ES-I3 (cell line): ENCODE data around the gene COLGALT1.
"Not testable (repeated sequence)": the region's sequence is repeated elsewhere in the genome, so short reads cannot be mapped to it uniquely, and the experiment has no call there.

ENCODE experiments used
- H3K36me3 ChIP-seq: 2 replicates; pipeline ENCODE4 v1.6.1; 2013; ENCODE audit warnings: mild to moderate bottlenecking, low read length, control low read depth, moderate library complexity; ENCODE audit not compliant: insufficient read depth
- H3K4me1 ChIP-seq: 2 replicates; pipeline ENCODE4 v1.6.1; 2013; ENCODE audit warnings: mild to moderate bottlenecking, control low read depth, low read length; ENCODE audit not compliant: insufficient read depth
- H3K9ac ChIP-seq: 2 replicates; pipeline ENCODE4 v1.6.1; 2013; ENCODE audit warnings: low read depth, mild to moderate bottlenecking, low read length, moderate library complexity
- H3K9me3 ChIP-seq: 2 replicates; pipeline ENCODE4 v1.6.1; 2013; ENCODE audit warnings: mild to moderate bottlenecking, low read length, moderate library complexity; ENCODE audit not compliant: control insufficient read depth, insufficient read depth

The COLGALT1 gene

DNA sequence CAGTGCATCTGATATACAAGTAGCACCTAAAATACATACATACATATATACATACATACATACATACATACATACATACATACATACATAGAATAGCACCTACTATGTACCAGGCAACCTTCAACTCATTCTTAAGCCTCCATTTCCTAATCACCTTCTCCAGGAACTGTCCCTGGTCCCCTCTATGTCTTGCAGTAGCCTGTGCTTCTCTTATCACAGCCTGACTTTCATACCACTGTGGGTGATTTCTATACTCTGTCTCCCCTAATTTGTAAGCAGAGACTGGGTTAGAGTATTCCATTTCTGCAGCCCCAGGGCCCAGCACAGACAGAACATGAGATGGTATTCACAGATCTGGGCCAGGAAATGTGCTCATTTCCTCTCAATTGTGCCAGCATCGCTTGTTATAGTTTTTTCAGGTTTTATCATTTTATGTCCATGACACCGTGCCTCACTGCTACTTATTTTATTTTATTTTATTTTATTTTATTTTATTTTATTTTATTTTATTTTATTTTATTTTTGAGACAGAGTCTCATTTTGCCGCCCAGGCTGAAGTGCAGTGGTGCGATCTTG, 14.2 kb upstream of the COLGALT1 start:
- H3K4me1 ChIP-seq = peaks cover 5% of the 10 kb centered on the region; the same call in 1 of the 2 replicates
- no peak overlapping the region for H3K9ac ChIP-seq
- no peaks in the 10 kb centered on the region for H3K9me3 ChIP-seq
- H3K36me3 ChIP-seq = no peaks in the 10 kb centered on the region

DNA sequence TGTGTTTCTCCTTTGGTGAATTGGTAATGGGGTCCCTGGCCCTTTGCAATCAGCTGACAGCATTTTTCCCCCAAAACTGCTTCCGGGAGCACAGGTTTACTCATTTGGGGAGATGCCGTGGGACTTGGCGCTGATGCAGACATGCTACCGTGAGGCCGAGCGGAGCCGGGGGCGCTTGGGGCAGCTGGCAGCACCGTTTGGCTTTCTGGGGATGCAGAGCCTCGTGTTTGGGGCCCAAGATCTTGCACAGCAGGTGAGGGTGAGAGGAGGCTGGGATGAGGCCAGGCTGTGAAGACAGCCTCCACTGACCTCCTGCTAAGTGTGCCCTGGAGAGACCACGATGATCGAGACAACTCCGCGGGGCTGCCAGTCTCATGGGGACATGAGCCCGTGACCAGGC, 13.4 kb upstream of the COLGALT1 start:
- no peaks in the 10 kb centered on the region for H3K9me3 ChIP-seq
- H3K36me3 ChIP-seq = no peaks in the 10 kb centered on the region
- peaks cover 5% of the 10 kb centered on the region; the same call in 1 of the 2 replicates for H3K4me1 ChIP-seq
- H3K9ac ChIP-seq = no peak overlapping the region

DNA sequence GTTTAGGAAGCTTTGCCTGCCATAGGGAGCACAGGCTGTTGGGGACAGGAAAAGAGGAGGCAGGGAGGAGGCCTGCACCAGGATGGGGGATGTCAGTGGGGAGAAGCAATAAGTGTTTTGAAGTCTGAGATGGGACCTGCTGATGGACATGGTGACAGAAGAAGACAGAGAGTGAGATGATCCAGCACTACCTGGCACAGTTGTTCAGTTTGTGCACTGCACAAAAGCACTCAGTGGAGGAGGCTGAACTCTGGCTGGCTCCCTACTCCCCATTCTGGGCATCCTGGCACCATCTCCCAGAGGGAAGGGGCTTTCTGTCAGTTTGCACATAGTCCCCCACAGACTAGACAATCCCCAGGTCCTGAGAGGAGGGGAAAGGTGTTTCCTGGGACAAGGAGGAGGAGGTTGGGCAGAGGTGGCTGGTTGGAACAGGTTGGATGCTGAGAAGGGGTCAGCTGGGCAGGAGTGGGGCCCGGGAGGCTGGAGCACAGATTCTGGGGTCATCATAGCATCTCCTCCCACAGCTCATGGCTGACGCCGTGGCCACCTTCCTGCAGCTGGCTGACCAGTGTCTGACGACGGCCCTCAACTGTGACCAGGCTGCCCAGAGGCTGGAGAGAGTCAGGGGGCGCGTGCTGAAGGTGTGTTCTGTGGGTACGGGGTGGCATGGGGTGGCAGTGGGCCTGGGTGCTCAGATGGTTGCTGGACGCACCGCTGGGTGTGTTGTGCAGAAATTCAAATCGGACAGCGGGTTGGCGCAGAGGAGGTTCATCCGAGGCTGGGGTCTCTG, 12.5 kb upstream of the COLGALT1 start:
- Histone ChIP-seq H3K9ac (no peak overlapping the region), H3K9me3 (no peaks in the 10 kb centered on the region), H3K4me1 (peaks cover 5% of the 10 kb centered on the region; the same call in 1 of the 2 replicates), H3K36me3 (no peaks in the 10 kb centered on the region)

DNA sequence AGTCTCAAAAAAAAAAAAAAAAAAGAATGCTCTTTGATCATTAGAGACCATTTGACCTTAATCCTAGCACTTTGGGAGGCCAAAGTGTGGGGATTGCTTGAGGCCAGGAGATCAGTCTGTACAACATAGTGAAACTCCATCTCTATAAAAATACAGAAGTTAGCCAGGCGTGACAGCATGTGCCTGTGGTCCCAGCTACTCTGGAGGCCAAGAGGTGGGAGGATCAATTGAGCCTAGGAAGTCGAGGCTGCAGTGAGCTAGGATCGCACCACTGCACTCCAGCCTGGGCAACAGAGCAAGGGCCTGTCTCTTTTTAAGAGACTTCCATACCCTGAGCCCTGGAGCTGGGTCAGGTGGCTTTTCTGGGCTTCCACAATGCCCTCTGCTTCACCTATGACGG, 11.5 kb upstream of the COLGALT1 start:
- H3K9ac ChIP-seq = no peak overlapping the region
- peaks cover 1% of the 10 kb centered on the region; the same call in 1 of the 2 replicates for H3K9me3 ChIP-seq
- H3K36me3 ChIP-seq = no peaks in the 10 kb centered on the region
- peaks cover 5% of the 10 kb centered on the region; the same call in 1 of the 2 replicates for H3K4me1 ChIP-seq

DNA sequence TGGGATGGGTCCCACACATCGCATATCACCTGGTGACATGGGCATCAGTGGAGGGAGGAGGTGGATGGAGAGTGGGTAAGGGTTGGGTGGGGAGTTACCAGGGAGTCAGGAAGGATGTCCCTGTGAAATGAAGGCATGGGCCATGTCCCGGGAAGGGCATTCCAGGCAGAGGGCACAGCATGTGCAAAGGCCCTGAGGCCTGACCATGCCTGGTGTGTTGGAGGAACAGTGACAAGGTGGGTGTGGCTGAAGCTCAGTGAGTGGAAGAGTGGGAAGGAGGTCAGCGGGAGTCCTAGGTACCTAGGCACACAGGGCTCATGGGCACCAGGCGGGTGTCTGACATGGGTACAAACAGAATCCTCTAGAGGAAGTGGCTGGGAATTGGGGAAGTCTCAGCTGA, 11.0 kb upstream of the COLGALT1 start:
- Histone ChIP-seq H3K9me3 (peaks cover 6% of the 10 kb centered on the region; the same call in 1 of the 2 replicates), H3K36me3 (no peaks in the 10 kb centered on the region), H3K9ac (no peak overlapping the region)

DNA sequence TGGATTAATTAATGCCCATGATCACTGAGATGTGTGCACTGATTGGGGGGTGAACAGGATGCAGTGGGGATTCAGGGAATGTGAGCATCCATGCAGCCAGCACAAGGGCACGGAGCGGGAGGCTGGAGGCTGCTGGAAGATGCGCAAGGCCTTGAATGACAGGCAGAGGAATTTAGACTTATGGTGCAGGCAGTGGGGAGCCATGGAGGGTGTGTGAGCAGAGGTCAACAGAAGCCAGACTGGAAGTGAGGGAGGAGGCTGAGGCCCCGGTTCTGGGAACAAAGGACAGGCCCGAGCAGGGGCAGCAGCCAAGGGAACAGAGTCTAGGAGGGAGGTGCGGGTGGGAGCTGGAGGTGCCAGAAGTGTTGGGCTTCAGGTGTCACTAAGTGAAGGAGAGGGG, 7.3 kb upstream of the COLGALT1 start:
- Histone ChIP-seq H3K9me3 (peaks cover 6% of the 10 kb centered on the region; the same call in 1 of the 2 replicates), H3K36me3 (no peaks in the 10 kb centered on the region), H3K9ac (no peak overlapping the region), H3K4me1 (peaks cover 5% of the 10 kb centered on the region; the same call in 1 of the 2 replicates)

More for the DNA sequence above, 11.0 kb upstream of the COLGALT1 start:
- peaks cover 5% of the 10 kb centered on the region; the same call in 1 of the 2 replicates for H3K4me1 ChIP-seq

DNA sequence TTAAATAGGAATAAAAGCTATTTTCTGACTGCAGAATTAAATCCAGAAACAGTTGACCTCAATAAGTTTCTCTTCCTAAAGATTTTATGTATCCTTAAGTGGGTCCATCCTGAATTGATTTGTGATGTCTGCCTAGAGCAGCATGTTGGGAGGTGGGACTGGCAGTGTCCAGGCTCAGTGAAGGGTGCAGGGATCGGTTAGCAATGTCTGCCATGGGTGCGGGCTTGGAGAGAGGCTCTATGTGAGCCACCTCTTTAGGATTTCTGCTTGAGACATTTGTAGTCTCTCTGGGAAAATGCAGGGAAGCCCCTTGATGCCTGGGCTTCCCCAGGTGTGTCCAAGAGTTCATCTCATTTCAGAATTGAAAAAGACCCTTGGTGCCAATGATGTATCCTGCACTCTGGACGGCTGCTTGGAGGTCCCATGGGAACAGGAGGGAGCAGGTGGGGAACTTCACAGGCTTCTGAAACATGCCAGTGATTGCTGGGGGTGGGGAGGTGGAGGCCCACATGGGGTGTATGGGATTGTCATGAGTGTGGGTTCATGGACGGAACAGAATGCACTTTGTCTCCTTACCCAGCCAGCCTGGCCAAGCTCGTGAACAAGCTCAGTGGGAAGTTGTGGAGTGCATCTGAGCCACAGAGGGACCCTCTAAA, 6.2 kb upstream of the COLGALT1 start:
- Histone ChIP-seq H3K9ac (no peak overlapping the region), H3K9me3 (peaks cover 6% of the 10 kb centered on the region; the same call in 1 of the 2 replicates), H3K36me3 (no peaks in the 10 kb centered on the region), H3K4me1 (peaks cover 5% of the 10 kb centered on the region; the same call in 1 of the 2 replicates)

DNA sequence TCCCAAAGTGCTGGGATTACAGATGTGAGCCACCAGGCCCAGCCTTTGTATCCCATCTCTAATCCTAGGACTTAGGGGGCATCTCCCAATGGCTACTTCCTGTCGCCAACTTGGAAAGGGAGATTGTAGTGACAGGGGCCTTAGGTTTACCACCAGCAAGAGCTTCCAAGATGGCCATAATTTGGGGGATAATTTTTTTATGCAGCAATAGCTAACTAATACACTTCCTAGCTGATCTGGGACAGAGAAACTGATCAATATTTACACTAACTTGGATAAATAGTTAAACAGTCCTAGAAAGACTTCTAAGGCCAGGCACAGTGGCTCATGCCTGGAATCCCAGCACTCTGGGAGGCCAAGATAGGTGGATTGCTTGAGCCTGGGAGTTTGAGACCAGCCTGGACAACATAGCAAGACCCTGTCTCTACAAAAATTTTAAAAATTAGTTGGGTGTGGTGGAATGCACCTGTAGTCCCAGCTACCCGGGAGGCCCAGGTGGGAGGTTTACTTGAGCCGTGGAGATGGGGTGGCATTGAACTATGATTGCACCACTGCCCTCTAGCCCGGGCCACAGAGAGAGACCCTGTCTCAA, 5.3 kb upstream of the COLGALT1 start:
- Histone ChIP-seq H3K4me1 (peaks cover 5% of the 10 kb centered on the region; the same call in 1 of the 2 replicates), H3K36me3 (no peaks in the 10 kb centered on the region), H3K9me3 (peaks cover 6% of the 10 kb centered on the region; the same call in 1 of the 2 replicates), H3K9ac (no peak overlapping the region)

DNA sequence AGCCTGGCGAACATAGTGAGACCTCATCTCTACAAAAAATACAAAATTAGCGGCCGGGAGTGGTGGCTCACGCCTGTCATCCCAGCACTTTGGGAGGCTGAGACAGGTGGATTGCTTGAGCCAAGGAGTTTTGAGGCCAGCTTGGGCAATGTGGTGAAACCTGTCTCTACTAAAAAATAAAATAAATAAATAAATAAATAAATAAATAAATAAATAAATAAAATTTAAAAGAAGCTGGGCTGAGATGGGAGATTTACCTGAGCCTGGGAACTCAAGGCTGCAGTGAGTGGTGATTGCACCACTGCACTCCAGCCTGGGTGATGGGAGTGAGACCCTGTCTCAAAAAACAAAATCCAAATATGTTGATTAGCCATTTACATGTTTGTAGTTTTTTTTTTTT, 2.7 kb upstream of the COLGALT1 start:
- not testable (repeated sequence) for H3K4me1 ChIP-seq, H3K9ac ChIP-seq, H3K9me3 ChIP-seq, H3K36me3 ChIP-seq

DNA sequence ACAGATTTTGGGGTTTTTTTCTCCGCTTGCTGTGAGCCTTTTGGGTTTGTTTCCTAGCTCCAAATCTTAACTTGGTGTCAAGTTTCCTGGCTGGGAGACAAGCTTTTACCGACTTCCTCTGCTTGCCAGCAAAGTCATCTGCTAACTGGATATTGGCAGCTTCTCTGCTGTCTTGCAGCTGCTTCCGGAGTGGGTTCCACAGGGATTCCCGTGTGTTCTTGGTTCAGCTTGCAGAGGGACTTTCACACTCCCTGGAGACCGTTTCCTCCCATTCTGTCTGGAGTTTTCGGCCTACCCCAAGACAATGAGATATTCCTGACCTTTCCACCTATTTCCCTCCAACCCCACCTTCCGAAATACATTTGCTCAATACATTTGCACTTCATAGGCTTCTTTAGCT, 2.2 kb upstream of the COLGALT1 start:
- H3K36me3 ChIP-seq = no peaks in the 10 kb centered on the region
- H3K9ac ChIP-seq = no peak overlapping the region; the same call in 1 of the 2 replicates
- H3K9me3 ChIP-seq = peaks cover 6% of the 10 kb centered on the region; the same call in 1 of the 2 replicates
- no peaks in the 10 kb centered on the region; the same call in 1 of the 2 replicates for H3K4me1 ChIP-seq

DNA sequence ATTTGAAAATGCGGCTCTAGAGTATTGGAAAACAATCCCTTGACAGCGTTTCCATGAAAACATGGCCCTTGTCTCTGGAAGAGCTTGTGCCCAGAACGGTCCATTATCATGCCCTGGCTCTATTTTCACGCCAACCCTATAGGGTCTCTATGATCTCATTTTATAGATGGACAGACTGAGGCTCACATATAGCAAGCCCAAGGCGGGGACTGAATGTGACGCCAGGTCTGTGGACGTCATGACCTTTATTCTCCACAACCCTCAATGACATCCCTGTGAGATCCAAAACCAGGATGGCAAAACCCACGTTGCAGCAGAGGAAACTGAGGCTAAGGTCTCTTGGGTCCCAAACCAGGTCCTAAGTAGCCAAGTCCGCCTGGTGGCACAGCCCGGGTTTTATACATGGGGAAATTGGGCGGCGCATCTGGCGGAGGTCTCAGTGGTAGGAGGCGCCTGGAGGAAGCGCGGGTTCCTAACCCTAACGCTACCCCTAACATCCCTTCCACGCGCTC, 425 bp upstream of the COLGALT1 start:
- no peaks in the 10 kb centered on the region for H3K36me3 ChIP-seq
- H3K4me1 ChIP-seq = no peaks in the 10 kb centered on the region; the same call in 1 of the 2 replicates
- no peaks in the 10 kb centered on the region for H3K9me3 ChIP-seq
- peak overlapping the region; percentile 67; the same call in 1 of the 2 replicates for H3K9ac ChIP-seq

DNA sequence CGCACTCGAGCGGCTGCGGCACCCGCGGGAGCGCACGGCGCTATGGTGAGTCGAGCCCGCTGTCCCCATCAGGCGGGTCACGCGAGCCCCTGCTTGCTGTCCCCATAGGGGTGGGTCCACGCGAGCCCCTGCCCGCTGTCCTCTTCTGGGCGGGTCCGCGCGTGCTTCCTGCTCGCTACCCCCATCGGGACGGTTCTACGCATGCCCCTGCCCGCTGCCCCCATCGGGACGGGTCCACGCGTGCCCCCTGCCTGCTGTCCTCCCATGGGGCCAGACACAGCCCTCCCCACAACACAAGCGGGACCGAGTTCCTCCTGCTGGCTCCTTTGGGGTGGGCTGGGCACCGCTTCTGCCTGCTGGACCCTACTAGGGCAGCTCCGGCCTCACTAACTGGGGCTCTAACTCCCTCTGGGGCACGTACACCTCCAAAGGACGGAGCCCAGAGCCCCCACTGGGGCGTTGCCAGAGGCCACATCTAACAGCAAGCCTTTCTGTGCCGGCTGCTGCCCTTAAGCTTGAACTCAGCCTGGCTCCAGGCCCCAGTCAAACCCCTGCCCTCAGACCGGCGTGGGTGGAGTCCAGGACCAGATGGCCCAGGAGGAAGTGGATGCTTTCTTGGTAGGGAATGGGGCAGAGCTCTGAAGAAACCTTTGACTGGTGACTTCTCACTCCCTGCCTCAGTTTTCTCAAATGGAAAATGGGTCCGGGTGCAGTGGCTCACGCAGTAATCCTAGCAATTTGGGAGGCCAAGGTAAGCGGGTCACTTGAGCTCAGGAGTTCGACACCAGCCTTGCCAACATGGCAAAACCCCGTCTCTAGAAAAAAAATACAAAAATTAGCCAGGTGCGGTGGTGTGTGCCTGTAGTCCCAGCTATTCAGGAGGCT, 722 bp downstream of the COLGALT1 start:
- no peaks in the 10 kb centered on the region for H3K36me3 ChIP-seq
- H3K9me3 ChIP-seq = no peaks in the 10 kb centered on the region
- H3K4me1 ChIP-seq = no peaks in the 10 kb centered on the region; the same call in 1 of the 2 replicates
- H3K9ac ChIP-seq = peak overlapping the region; percentile 67; the same call in 1 of the 2 replicates

DNA sequence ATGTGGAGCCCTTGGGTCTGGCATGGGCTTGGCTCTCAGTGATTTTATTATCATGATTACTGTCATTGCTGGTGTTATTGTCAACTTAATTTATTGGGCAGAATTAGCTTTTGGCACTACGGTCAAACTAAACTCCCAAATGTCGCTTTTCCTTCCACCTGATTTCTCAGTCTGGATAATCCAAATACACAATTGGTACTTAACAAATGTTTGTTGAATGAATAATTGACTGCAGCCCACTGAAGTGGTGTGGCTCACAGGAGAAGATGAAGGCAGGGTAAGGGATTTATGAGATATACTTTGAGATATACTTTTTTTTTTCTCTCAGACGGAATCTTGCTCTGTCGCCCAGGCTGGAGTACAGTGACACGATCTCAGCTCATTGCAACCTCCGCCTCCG, 1.5 kb downstream of the COLGALT1 start:
- Histone ChIP-seq H3K9ac (no peak overlapping the region), H3K9me3 (no peaks in the 10 kb centered on the region), H3K4me1 (no peaks in the 10 kb centered on the region; the same call in 1 of the 2 replicates), H3K36me3 (no peaks in the 10 kb centered on the region)
